Neural progenitor cell (in vitro differentiated cells): ENCODE data around the gene IRF9. TPM values are rescaled to one million over a fixed set of nuclear protein-coding genes. Genes with fewer than 3 reads are reported as not detected.

Experiments used
- DNase-seq: peaks from one replicate; pipeline ENCODE4 v3.0.0-alpha.2; 2016; ENCODE audit warnings: low spot score
- H2AFZ ChIP-seq: fragments of 200-600 bp; sonication (generic); replicated peaks from 2 replicates; pipeline ENCODE4 v1.6.1; 2016; ENCODE audit warnings: antibody characterized with exemption
- H3F3A ChIP-seq: fragments of 200-600 bp; sonication (generic); 2 replicates; pipeline ENCODE4 v1.6.1; 2016; ENCODE audit warnings: antibody characterized with exemption, low read depth
- H3K27ac ChIP-seq: fragments of 200-600 bp; sonication (generic); 2 replicates; pipeline ENCODE4 v1.5.1; 2016; ENCODE audit warnings: mild to moderate bottlenecking
- H3K27me3 ChIP-seq: fragments of 200-600 bp; sonication (generic); 2 replicates; pipeline ENCODE4 v1.6.1; 2016; ENCODE audit warnings: mild to moderate bottlenecking, moderate library complexity
- H3K36me3 ChIP-seq: fragments of 200-600 bp; sonication (generic); 2 replicates; pipeline ENCODE4 v1.5.1; 2016
- H3K4me1 ChIP-seq: fragments of 200-600 bp; sonication (generic); 2 replicates; pipeline ENCODE4 v1.6.1; 2016; ENCODE audit warnings: mixed run types
- H3K4me2 ChIP-seq: fragments of 200-600 bp; sonication (generic); 2 replicates; pipeline ENCODE4 v1.6.1; 2016
- H3K4me3 ChIP-seq: fragments of 200-600 bp; sonication (generic); 2 replicates; pipeline ENCODE4 v1.5.1; 2016
- H3K79me2 ChIP-seq: fragments of 200-600 bp; sonication (generic); 2 replicates; pipeline ENCODE4 v1.6.1; 2016; ENCODE audit warnings: low read depth
- H3K9ac ChIP-seq: fragments of 200-600 bp; sonication (generic); 2 replicates; pipeline ENCODE4 v1.6.1; 2016
- H3K9me3 ChIP-seq: fragments of 200-600 bp; sonication (generic); 2 replicates; pipeline ENCODE4 v1.5.1; 2016; ENCODE audit warnings: low read depth
- H4K20me1 ChIP-seq: fragments of 200-600 bp; sonication (generic); 2 replicates; pipeline ENCODE4 v1.6.1; 2016; ENCODE audit warnings: low read depth
- H3K27ac Mint-ChIP-seq: 3 replicates; pipeline ENCODE4 v1.8.0; 2021; ENCODE audit warnings: mixed read lengths
- H3K27me3 Mint-ChIP-seq: 2 replicates; pipeline ENCODE4 v1.8.0; 2022; ENCODE audit warnings: low read depth, mild to moderate bottlenecking, inconsistent platforms, moderate library complexity, mixed read lengths; ENCODE audit not compliant: insufficient read depth
- H3K36me3 Mint-ChIP-seq: 3 replicates; pipeline ENCODE4 v1.8.0; 2021; ENCODE audit warnings: mixed read lengths
- H3K4me1 Mint-ChIP-seq: 3 replicates; pipeline ENCODE4 v1.8.0; 2021; ENCODE audit warnings: mixed read lengths
- H3K4me3 Mint-ChIP-seq: 3 replicates; pipeline ENCODE4 v1.8.0; 2021; ENCODE audit warnings: mild to moderate bottlenecking, moderate library complexity, mixed read lengths
- H3K9me3 Mint-ChIP-seq: 3 replicates; pipeline ENCODE4 v1.8.0; 2020; ENCODE audit warnings: mixed read lengths
- CTCF ChIP-seq: fragments of 200-600 bp; sonication (generic); IDR thresholded peaks from 2 replicates; pipeline ENCODE4 v1.5.1; 2017; ENCODE audit warnings: antibody characterized with exemption, mild to moderate bottlenecking
- EZH2 ChIP-seq: fragments of 200-600 bp; sonication (generic); IDR thresholded peaks from 2 replicates; pipeline ENCODE4 v1.6.1; 2017; ENCODE audit warnings: antibody characterized with exemption, mild to moderate bottlenecking, moderate library complexity
- EZH2phosphoT487 ChIP-seq: fragments of 200-600 bp; sonication (generic); IDR thresholded peaks from 2 replicates; pipeline ENCODE4 v1.6.1; 2017; ENCODE audit warnings: antibody characterized with exemption
- total RNA-seq: library from RNA; depleted of rRNA; stranded (reverse); fragments of >200 nt; gene quantifications from 2 replicates; pipeline ENCODE4 v1.2.3, GENCODE V29; 2015; ENCODE audit warnings: low replicate concordance

IRF9 gene
- 6.9 and 9.7 TPM in 2 replicates for total RNA-seq

- Mint-ChIP-seq H3K36me3 (peaks cover 11% of the 10 kb centered on the region), H3K27me3 (peaks cover 4% of the 10 kb centered on the region), H3K27ac (peak within 1 kb of the TSS; percentile 95), H3K4me1 (peaks cover 12% of the 10 kb centered on the region), H3K9me3 (no peaks in the 10 kb centered on the region), H3K4me3 (peak within 1 kb of the TSS; percentile 85)
- peak within 1 kb of the TSS; percentile 60 for H3K4me2 ChIP-seq
- no peak within 1 kb of the TSS for H2AFZ ChIP-seq
- no peaks in the 10 kb centered on the region for H3K9me3 ChIP-seq
- TF ChIP-seq CTCF (peak; percentile 97), EZH2 (no peak)
- H3K27me3 ChIP-seq: no peaks in the 10 kb centered on the region
- H3F3A ChIP-seq: peaks cover 8% of the 10 kb centered on the region
- peak; percentile 98 for DNase-seq
- peak within 1 kb of the TSS; percentile 21 for H3K4me3 ChIP-seq
- no peaks in the 10 kb centered on the region for H3K79me2 ChIP-seq
- no peak within 1 kb of the TSS for H3K9ac ChIP-seq
- H3K27ac ChIP-seq: no peak within 1 kb of the TSS
- peaks cover 5% of the 10 kb centered on the region for H4K20me1 ChIP-seq
- no peaks in the 10 kb centered on the region for H3K36me3 ChIP-seq
- no peaks in the 10 kb centered on the region for H3K4me1 ChIP-seq
Measured at GRCh38 chr14:24160850-24161804, at the start of gene IRF9. IRF9 (plus strand) TSS chr14:24161265; CDS start chr14:24162145, 880 bp downstream.

- peaks cover 19% of the 10 kb centered on the region for H3F3A ChIP-seq
- Mint-ChIP-seq H3K4me3 (peak overlapping the region; percentile 94), H3K9me3 (no peaks in the 10 kb centered on the region), H3K27me3 (peaks cover 3% of the 10 kb centered on the region), H3K27ac (peak overlapping the region; percentile 95), H3K36me3 (no peaks in the 10 kb centered on the region), H3K4me1 (peaks cover 17% of the 10 kb centered on the region)
- H3K4me3 ChIP-seq: peak overlapping the region; percentile 61
- TF ChIP-seq CTCF: no peak
- no peak for TF ChIP-seq EZH2phosphoT487
- TF ChIP-seq EZH2: no peak
- peak overlapping the region; percentile 79 for H2AFZ ChIP-seq
- peak overlapping the region; percentile 79 for H3K4me2 ChIP-seq
- no peaks in the 10 kb centered on the region for H3K9me3 ChIP-seq
- H3K36me3 ChIP-seq: no peaks in the 10 kb centered on the region
- DNase-seq: no peak
- H3K27me3 ChIP-seq: no peaks in the 10 kb centered on the region
- H4K20me1 ChIP-seq: no peaks in the 10 kb centered on the region
- H3K27ac ChIP-seq: no peak overlapping the region
- H3K4me1 ChIP-seq: peaks cover 6% of the 10 kb centered on the region
- H3K9ac ChIP-seq: peak overlapping the region; percentile 23
- H3K79me2 ChIP-seq: peaks cover 13% of the 10 kb centered on the region
Measured at GRCh38 chr14:24113379-24113800, 47.7 kb upstream of the IRF9 start.

GRCh38 chr14:24113801-24114531 is 47.1 kb upstream of the IRF9 start:
- peaks cover 19% of the 10 kb centered on the region for H3F3A ChIP-seq
- peak overlapping the region; percentile 95 for H3K27ac Mint-ChIP-seq
- peak overlapping the region; percentile 65 for H3K27ac ChIP-seq
- H3K79me2 ChIP-seq: peaks cover 13% of the 10 kb centered on the region
- no peaks in the 10 kb centered on the region for H3K9me3 ChIP-seq
- no peak for TF ChIP-seq CTCF
- no peak for TF ChIP-seq EZH2
- TF ChIP-seq EZH2phosphoT487: no peak
- H3K4me1 Mint-ChIP-seq: peaks cover 15% of the 10 kb centered on the region
- H3K9me3 Mint-ChIP-seq: no peaks in the 10 kb centered on the region
- H4K20me1 ChIP-seq: no peaks in the 10 kb centered on the region
- H3K36me3 ChIP-seq: no peaks in the 10 kb centered on the region
- peaks cover 5% of the 10 kb centered on the region for H3K36me3 Mint-ChIP-seq
- peak overlapping the region; percentile 79 for H3K4me2 ChIP-seq
- peak overlapping the region; percentile 94 for H3K4me3 Mint-ChIP-seq
- peak overlapping the region; percentile 61 for H3K4me3 ChIP-seq
- peak overlapping the region; percentile 79 for H2AFZ ChIP-seq
- peaks cover 3% of the 10 kb centered on the region for H3K27me3 Mint-ChIP-seq
- peaks cover 6% of the 10 kb centered on the region for H3K4me1 ChIP-seq
- H3K27me3 ChIP-seq: no peaks in the 10 kb centered on the region
- H3K9ac ChIP-seq: peak overlapping the region; percentile 23
- peak; percentile 92 for DNase-seq
